Measurements from ENCODE around the gene CARD8. TPM values are rescaled to one million over a fixed set of nuclear protein-coding genes. Genes with fewer than 3 reads are reported as not detected.

The CARD8 gene
- total and polyA plus RNA-seq, 10 of the 15 experiments (the other 5 are each of a cell fraction or from before 2014, with no cell fraction given): 39.8 to 69.8 (median 46.1) TPM

GRCh38 chr19:48290771-48291488 is 35.2 kb upstream of the CARD8 start (continued):
- TF ChIP-seq HCFC1 (IDR thresholded peaks at IDR 0.05; ENCODE audit: low read length) (no peak), GATAD2B (conservative IDR thresholded peaks at IDR 0.05; ENCODE audit: low read depth) (0 out of 2 replicates have a peak, but pooled peaks have one; percentile 27), HSF1 (IDR thresholded peaks at IDR 0.05; ENCODE audit: low read depth, low read length) (no peak), IKZF2 (IDR thresholded peaks at IDR 0.05) (0 out of 4 replicates have a peak, but pooled peaks of 1 of the 2 experiments have one; percentile 25), LARP7 (IDR thresholded peaks at IDR 0.05) (0 out of 2 replicates have a peak, but pooled peaks have one; percentile 18), ZNF622 (IDR thresholded peaks at IDR 0.05) (no peak), SPI1 (IDR thresholded peaks at IDR 0.05; ENCODE audit: borderline replicate concordance, insufficient read depth, low read depth, low read length) (peak; percentile 42; the same call in 1 of the 2 replicates), PAX8 (IDR thresholded peaks at IDR 0.05) (no peak), NFXL1 (IDR thresholded peaks at IDR 0.05; ENCODE audit: borderline replicate concordance) (0 out of 2 replicates have a peak, but pooled peaks have one; percentile 45), ZSCAN29 (IDR thresholded peaks at IDR 0.05) (no peak), ASH2L (IDR thresholded peaks at IDR 0.05; ENCODE audit: borderline replicate concordance, low read depth) (no peak), KDM1A (IDR thresholded peaks at IDR 0.05; ENCODE audit: borderline replicate concordance) (no peak), SMAD5 (IDR thresholded peaks at IDR 0.05; ENCODE audit: low read depth) (no peak), SP1 (IDR thresholded peaks at IDR 0.05; ENCODE audit: low read depth, low read length) (no peak), FOXK2 (IDR thresholded peaks at IDR 0.05) (no peak), TCF12 (IDR thresholded peaks at IDR 0.05; ENCODE audit: low read depth, low read length) (no peak), IRF3 (IDR thresholded peaks at IDR 0.05) (no peak), POU2F2 (IDR thresholded peaks at IDR 0.05; ENCODE audit: borderline replicate concordance, low read depth, low read length) (no peak), ZBTB40 (IDR thresholded peaks at IDR 0.05; ENCODE audit: borderline replicate concordance) (no peak)
- TF ChIP-seq, protein P1, sequence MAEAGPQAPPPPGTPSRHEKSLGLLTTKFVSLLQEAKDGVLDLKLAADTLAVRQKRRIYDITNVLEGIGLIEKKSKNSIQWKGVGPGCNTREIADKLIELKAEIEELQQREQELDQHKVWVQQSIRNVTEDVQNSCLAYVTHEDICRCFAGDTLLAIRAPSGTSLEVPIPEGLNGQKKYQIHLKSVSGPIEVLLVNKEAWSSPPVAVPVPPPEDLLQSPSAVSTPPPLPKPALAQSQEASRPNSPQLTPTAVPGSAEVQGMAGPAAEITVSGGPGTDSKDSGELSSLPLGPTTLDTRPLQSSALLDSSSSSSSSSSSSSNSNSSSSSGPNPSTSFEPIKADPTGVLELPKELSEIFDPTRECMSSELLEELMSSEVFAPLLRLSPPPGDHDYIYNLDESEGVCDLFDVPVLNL (IDR thresholded peaks at IDR 0.05; ENCODE audit: low read depth, low read length): no peak

Measured in GM12878 (cell line).